HG03354 (cell line): ENCODE results near the gene PGAP3.

Source experiments
- ATAC-seq: cut with Tn5 transposase; IDR thresholded peaks from one replicate; pipeline ENCODE4 v1.9.1; 2021; ENCODE audit warnings: mild to moderate bottlenecking; ENCODE audit not compliant: unreplicated experiment, poor library complexity, severe bottlenecking

The PGAP3 gene

DNA sequence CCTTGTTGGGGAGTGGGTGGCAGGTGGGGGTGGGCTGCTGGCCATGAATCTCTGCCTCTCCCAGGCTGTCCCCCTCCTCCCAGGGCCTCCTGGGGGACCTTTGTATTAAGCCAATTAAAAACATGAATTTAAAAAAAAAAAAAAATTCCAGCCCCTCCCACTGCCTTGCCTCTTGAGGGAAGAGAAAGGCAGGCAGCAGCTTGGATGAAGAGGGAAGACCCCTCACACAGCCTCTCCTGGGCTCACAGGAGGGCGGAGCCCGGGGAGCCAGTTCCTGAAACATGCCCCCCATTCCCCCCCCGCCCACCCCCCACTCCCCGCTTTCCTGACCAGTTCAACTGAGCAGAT is 24.5 kb downstream of the PGAP3 start:
- ATAC-seq, result no peak

DNA sequence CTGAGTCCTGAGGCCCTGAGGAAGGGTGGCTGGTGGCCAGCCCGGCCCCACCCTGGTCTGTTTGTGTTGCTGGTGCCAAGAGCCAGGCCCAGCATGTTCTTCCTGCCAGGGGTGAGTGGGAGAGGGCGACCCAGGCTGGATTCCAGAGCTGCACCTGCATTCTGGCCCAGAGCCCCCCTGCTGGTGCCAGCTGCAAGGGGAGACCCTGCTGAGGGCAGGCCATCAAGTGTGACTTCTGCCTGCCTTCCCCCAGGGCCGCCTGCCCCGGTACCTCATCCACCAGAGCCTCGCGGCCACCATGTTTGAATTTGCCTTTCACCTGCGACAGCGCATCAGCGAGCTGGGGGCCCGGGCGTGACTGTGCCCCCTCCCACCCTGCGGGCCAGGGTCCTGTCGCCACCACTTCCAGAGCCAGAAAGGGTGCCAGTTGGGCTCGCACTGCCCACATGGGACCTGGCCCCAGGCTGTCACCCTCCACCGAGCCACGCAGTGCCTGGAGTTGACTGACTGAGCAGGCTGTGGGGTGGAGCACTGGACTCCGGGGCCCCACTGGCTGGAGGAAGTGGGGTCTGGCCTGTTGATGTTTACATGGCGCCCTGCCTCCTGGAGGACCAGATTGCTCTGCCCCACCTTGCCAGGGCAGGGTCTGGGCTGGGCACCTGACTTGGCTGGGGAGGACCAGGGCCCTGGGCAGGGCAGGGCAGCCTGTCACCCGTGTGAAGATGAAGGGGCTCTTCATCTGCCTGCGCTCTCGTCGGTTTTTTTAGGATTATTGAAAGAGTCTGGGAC is 25.1 kb downstream of the PGAP3 start:
- no peak for ATAC-seq

- ATAC-seq, result no peak
Measured at GRCh38 chr17:39661744-39662541, 25.9 kb downstream of the PGAP3 start.

GRCh38 chr17:39660397-39661385 is 27.2 kb downstream of the PGAP3 start:
- no peak for ATAC-seq

- ATAC-seq, result no peak
Measured at GRCh38 chr17:39660011-39660360, 27.9 kb downstream of the PGAP3 start.

DNA sequence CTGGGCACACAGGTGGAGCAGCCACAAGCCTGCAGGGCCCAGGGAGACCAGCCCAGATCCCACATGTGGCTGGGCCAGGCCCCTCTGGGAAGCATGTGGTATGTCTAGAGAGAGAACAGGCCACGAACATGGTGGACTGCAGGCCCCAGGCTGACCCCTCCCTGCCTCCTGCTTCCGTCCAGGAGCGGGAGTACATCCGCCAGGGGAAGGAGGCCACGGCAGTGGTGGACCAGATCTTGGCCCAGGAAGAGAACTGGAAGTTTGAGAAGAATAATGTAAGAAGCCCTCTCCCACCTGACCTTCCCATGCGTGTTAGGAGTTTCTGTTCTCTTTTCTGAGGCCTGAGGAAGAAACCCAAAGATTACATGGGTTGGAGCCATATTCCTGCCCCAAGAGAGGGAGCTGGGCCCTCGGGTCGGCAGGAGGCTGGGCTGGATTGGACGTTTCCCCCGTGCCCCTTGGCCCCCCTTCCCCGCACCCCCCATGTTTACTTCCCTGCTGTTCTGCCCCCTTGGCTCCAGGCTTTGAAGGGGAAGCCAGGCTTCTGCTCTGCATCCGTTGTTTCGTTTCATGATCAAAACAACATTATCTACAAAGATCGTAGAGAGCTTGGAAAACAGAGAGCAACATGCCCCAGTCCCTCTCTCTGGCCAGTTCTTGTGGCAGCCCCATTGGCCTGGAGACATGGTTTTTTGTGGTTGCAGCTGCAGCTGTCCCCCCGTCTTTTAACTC is 28.4 kb downstream of the PGAP3 start:
- no peak for ATAC-seq

DNA sequence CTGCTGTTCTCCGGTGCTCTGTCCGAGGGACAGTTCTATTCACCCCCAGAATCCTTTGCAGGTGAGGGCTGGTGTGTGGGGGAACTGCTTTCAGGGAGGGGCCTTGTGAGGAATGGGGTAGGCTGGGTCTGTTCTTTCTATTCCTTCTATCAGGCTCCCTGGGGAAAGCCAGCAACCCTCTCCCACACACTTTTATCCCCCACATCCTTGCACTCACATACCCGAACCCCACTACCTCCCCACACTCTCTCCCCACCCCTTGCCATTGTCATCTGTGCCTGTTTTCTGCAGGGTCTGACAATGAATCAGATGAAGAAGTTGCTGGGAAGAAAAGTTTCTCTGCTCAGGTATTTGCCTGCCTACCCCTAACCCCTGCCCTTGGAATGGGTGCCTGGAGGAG is 29.1 kb downstream of the PGAP3 start:
- ATAC-seq, result no peak

- ATAC-seq, result no peak
Measured at GRCh38 chr17:39658346-39658745, 29.5 kb downstream of the PGAP3 start.

DNA sequence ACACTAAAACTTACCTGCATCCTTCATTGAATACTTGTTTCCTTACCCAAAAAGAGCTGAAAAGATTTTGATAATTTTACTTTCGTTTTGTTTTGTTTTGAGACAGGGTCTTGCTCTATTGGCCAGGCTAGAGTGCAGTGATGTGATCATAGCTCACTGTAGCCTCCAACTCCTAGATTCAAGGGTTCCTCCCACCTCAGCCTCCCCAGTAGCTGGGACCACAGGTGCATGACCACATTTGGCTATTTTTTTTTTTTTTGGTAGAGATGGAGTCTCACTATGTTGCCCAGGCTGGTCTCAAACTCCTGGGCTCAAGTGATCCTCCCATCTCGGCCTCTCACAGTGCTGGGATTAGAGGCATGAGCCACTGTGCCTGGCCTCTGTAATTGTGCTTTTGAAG is 32.8 kb downstream of the PGAP3 start:
- ATAC-seq, result no peak

- ATAC-seq, result no peak
Measured at GRCh38 chr17:39653662-39654331, 34.1 kb downstream of the PGAP3 start.

DNA sequence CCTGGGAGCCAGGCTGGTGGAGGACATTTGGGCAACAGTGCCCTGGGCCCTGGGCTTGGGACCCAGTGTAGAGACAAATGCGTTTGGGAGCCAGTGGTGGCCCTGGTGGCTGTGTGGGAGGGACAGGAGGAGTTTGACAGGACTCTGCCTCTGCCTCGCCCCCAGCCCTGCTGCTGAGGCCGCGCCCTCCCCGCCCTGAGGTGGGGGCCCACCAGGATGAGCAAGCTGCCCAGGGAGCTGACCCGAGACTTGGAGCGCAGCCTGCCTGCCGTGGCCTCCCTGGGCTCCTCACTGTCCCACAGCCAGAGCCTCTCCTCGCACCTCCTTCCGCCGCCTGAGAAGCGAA is 34.6 kb downstream of the PGAP3 start:
- ATAC-seq, result no peak

DNA sequence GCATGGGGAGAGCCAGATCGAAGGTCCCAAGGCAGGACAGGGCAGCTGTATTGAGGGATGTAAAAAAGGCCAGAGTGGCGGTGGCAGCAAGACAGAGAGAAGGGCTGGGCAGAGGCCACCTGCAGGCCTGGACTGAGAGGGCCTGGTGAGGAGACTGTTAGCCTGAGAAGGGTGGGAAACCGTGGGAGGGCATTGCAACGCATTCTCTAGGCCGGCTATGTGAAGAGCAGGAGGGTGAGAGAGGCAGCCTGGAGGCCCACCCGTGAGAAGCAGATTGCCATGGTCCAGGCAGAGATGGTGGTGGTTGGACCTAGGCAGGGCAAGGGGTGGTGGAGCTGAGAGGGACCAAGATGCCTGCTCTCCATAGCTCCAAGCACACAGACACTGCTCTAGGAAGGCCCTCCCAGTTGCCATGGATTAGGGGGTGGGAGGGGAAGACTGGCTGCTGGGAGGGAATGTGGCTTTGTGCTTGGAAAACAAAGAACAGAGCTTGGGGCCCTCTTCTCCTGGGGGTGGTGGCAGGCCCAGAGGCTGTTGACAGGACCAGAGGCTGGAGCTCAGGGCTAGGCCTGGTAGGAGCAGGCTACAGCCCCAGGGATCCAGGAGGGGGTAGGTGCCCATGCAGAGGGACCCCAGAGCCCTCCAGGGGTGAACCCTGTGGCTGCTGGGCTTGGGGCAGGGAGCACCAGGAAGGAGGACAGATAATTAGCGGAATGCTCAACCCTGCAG is 35.1 kb downstream of the PGAP3 start:
- ATAC-seq, result no peak

DNA sequence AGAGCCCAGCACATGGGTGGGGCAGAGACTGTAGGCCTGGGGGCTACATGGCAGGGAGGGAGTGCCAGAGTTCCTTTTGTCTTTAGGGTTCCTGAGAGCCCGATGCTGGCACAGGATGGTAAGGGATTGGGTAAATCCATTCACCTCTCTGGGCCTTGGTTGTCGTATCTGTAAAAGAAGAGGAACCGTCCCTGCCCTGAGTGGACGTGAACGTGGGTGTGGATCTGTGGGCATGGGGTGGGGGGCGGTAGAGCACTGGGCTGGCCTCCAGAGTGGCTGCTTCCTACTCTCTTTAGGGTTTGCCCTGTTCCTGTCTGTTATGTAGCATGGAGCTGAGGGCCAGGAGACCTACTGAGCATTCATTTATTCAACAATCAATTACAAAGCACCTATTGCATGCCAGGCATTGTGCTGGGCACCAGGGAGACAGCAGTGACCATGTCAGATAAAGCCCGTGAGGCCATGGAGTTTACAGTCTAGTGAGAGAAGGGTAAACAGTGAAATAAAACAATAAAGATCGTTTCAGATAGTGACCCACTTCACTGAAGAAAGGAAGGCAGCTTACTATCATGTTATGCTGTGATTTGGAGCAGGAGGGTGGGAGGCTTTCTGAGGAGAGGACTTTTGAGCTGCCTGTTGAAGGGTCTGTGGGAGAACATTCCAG is 35.8 kb downstream of the PGAP3 start:
- ATAC-seq, result no peak

DNA sequence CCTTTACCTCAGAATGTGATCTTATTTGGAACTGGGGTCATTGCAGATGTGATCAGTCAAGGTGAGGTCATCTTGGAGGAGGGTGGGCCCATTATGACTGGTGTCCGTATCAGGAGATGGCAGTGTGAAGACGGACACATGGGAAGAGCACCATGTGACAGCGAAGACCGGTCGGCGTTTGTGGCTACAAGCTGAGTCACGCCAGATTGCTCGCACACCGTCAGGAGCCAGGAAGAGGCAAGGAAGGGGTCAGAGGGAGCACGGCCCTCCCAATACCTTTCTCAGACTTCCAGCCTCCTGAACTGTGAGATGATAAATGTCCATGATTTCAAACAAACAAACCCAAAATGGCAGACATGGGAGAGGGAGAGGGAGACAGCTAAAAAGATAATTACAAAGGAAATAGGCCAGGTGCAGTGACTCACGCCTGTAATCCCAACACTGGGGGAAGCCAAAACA is 37.7 kb downstream of the PGAP3 start:
- ATAC-seq, result no peak

DNA sequence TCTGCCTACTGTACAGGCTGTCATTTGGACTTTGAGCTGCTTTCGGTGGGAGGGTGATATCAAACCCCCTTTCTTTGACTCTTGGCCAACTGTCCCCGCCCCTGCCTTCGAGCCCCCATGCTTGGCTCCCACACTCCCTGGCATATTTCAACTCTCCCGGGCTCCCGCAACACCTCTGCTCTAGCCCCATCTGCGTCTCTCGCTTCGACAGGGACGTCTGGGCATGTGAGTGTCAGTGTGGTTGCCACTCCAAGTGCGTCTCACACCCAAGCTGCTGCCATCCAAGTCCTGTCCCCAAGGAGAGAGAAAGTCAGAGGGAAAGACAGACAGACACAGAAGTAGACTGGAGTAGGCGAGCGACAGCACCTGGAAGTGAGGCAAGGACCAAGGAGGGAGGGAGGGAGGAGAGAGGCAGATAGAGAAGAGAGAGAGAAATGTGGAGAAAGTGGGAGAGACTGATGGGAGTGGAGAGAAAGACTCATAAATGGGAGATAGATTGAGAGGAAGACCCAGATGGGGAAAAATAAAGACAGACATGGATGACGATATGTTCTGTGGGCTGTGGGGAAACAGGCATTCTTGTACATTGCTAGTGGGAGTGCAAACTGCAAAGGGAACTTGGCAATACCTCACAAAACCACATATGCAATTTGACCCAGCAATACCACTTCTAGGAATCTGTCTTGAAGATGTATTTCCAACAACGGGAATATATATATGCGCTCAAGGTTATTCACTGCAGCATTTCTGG is 39.1 kb downstream of the PGAP3 start:
- ATAC-seq, result no peak

- no peak for ATAC-seq
Measured at GRCh38 chr17:39647256-39647655, 40.6 kb downstream of the PGAP3 start.

DNA sequence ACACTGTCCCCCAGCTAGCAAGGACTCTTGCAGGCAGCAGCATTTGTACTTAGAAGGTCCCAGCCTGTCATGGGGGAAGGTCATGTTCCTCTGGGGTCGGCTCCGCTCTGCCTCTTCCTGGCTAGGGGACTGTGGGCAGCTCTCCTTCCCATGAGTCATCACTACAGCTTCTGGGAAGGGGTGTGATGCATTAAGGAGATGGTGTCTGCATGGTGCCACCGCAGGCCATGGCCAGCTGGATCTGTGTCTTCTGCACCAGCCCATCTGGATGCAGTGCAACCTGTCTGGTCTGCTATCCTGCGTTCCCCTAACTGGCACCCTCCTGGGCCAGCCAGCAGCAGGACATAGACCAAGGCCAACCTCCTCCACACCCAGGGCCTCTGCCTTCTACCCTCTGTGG is 44.6 kb downstream of the PGAP3 start:
- no peak for ATAC-seq
